ENCODE results near the gene ZDHHC14.
A peak's percentile ranks its signal among the peaks of the same experiment; 100 is the strongest.

The ZDHHC14 gene

GRCh38 chr6:157593596-157593995 is 212.6 kb downstream of the ZDHHC14 start:
- DNase-seq (ENCODE audit: low spot score in 2 of 2) (no peak), ATAC-seq (replicated peaks; ENCODE audit: extremely low read depth, poor library complexity, severe bottlenecking) (no peak)
- Mint-ChIP-seq H3K27ac (ENCODE audit: low read depth) (no peak overlapping the region), H3K27me3 (no peaks in the 10 kb centered on the region), H3K4me3 (no peak overlapping the region), H3K4me1 (peaks cover 9% of the 10 kb centered on the region), H3K36me3 (ENCODE audit: insufficient read depth) (no peaks in the 10 kb centered on the region), H3K9me3 (peaks cover 12% of the 10 kb centered on the region)

GRCh38 chr6:157594292-157594691 is 213.3 kb downstream of the ZDHHC14 start:
- no peaks in the 10 kb centered on the region for H3K27me3 Mint-ChIP-seq
- H3K36me3 Mint-ChIP-seq (ENCODE audit: insufficient read depth), result no peaks in the 10 kb centered on the region
- no peak overlapping the region for H3K27ac Mint-ChIP-seq (ENCODE audit: low read depth)
- ATAC-seq (replicated peaks; ENCODE audit: extremely low read depth, poor library complexity, severe bottlenecking) (no peak), DNase-seq (ENCODE audit: low spot score in 2 of 2) (no peak)
- peaks cover 7% of the 10 kb centered on the region for H3K9me3 Mint-ChIP-seq
- H3K4me1 Mint-ChIP-seq, result peaks cover 9% of the 10 kb centered on the region
- H3K4me3 Mint-ChIP-seq, result no peak overlapping the region

- Mint-ChIP-seq H3K27me3 (no peaks in the 10 kb centered on the region), H3K9me3 (no peaks in the 10 kb centered on the region), H3K4me1 (peaks cover 9% of the 10 kb centered on the region), H3K27ac (ENCODE audit: low read depth) (peak overlapping the region; percentile 6), H3K4me3 (no peak overlapping the region), H3K36me3 (ENCODE audit: insufficient read depth) (no peaks in the 10 kb centered on the region)
- no peak for DNase-seq (ENCODE audit: low spot score in 2 of 2)
- ATAC-seq (replicated peaks; ENCODE audit: extremely low read depth, poor library complexity, severe bottlenecking), result no peak
These were observed 214.8 kb downstream of the ZDHHC14 start for GRCh38 chr6:157595768-157596167.

GRCh38 chr6:157596461-157596860 is 215.5 kb downstream of the ZDHHC14 start:
- DNase-seq (ENCODE audit: low spot score in 2 of 2) (no peak), ATAC-seq (replicated peaks; ENCODE audit: extremely low read depth, poor library complexity, severe bottlenecking) (no peak)
- peaks cover 9% of the 10 kb centered on the region for H3K4me1 Mint-ChIP-seq
- H3K27ac Mint-ChIP-seq (ENCODE audit: low read depth), result no peak overlapping the region
- H3K36me3 Mint-ChIP-seq (ENCODE audit: insufficient read depth), result no peaks in the 10 kb centered on the region
- no peaks in the 10 kb centered on the region for H3K27me3 Mint-ChIP-seq
- no peaks in the 10 kb centered on the region for H3K9me3 Mint-ChIP-seq
- no peak overlapping the region for H3K4me3 Mint-ChIP-seq

GRCh38 chr6:157596886-157597285 is 215.9 kb downstream of the ZDHHC14 start:
- no peak overlapping the region for H3K27ac Mint-ChIP-seq (ENCODE audit: low read depth)
- no peak overlapping the region for H3K4me3 Mint-ChIP-seq
- H3K36me3 Mint-ChIP-seq (ENCODE audit: insufficient read depth), result no peaks in the 10 kb centered on the region
- H3K4me1 Mint-ChIP-seq, result peaks cover 9% of the 10 kb centered on the region
- no peak for DNase-seq (ENCODE audit: low spot score in 2 of 2)
- ATAC-seq (replicated peaks; ENCODE audit: extremely low read depth, poor library complexity, severe bottlenecking), result no peak
- no peaks in the 10 kb centered on the region for H3K9me3 Mint-ChIP-seq
- no peaks in the 10 kb centered on the region for H3K27me3 Mint-ChIP-seq

- Mint-ChIP-seq H3K9me3 (no peaks in the 10 kb centered on the region), H3K27ac (ENCODE audit: low read depth) (no peak overlapping the region), H3K27me3 (no peaks in the 10 kb centered on the region), H3K36me3 (ENCODE audit: insufficient read depth) (no peaks in the 10 kb centered on the region), H3K4me1 (peaks cover 9% of the 10 kb centered on the region), H3K4me3 (no peak overlapping the region)
- DNase-seq (ENCODE audit: low spot score in 2 of 2), result no peak
- ATAC-seq (replicated peaks; ENCODE audit: extremely low read depth, poor library complexity, severe bottlenecking), result no peak
These were observed 216.7 kb downstream of the ZDHHC14 start for GRCh38 chr6:157597461-157598312.

- no peak for DNase-seq (ENCODE audit: low spot score in 2 of 2)
- Mint-ChIP-seq H3K36me3 (ENCODE audit: insufficient read depth) (no peaks in the 10 kb centered on the region), H3K9me3 (no peaks in the 10 kb centered on the region), H3K4me1 (peaks cover 9% of the 10 kb centered on the region), H3K27me3 (no peaks in the 10 kb centered on the region), H3K4me3 (no peak overlapping the region), H3K27ac (ENCODE audit: low read depth) (no peak overlapping the region)
- ATAC-seq (replicated peaks; ENCODE audit: extremely low read depth, poor library complexity, severe bottlenecking), result no peak
These were observed 218.2 kb downstream of the ZDHHC14 start for GRCh38 chr6:157599191-157599590.

- no peaks in the 10 kb centered on the region for H3K27me3 Mint-ChIP-seq
- DNase-seq (ENCODE audit: low spot score in 2 of 2), result no peak
- H3K27ac Mint-ChIP-seq (ENCODE audit: low read depth), result no peak overlapping the region
- ATAC-seq (replicated peaks; ENCODE audit: extremely low read depth, poor library complexity, severe bottlenecking), result no peak
- H3K9me3 Mint-ChIP-seq, result no peaks in the 10 kb centered on the region
- peaks cover 9% of the 10 kb centered on the region for H3K4me1 Mint-ChIP-seq
- no peaks in the 10 kb centered on the region for H3K36me3 Mint-ChIP-seq (ENCODE audit: insufficient read depth)
- H3K4me3 Mint-ChIP-seq, result no peak overlapping the region
These were observed 219.8 kb downstream of the ZDHHC14 start for GRCh38 chr6:157600807-157601206.

- Mint-ChIP-seq H3K27ac (ENCODE audit: low read depth) (no peak overlapping the region), H3K4me1 (peaks cover 5% of the 10 kb centered on the region)
These were observed 221.7 kb downstream of the ZDHHC14 start for GRCh38 chr6:157602521-157603295.

GRCh38 chr6:157603314-157603940 is 222.4 kb downstream of the ZDHHC14 start:
- ATAC-seq (replicated peaks; ENCODE audit: extremely low read depth, poor library complexity, severe bottlenecking) (no peak), DNase-seq (ENCODE audit: low spot score in 2 of 2) (no peak)
- Mint-ChIP-seq H3K27me3 (no peaks in the 10 kb centered on the region), H3K9me3 (no peaks in the 10 kb centered on the region), H3K36me3 (ENCODE audit: insufficient read depth) (no peaks in the 10 kb centered on the region), H3K4me1 (no peaks in the 10 kb centered on the region), H3K4me3 (no peak overlapping the region), H3K27ac (ENCODE audit: low read depth) (no peak overlapping the region)

More at GRCh38 chr6:157602521-157603295, 221.7 kb downstream of the ZDHHC14 start:
- Mint-ChIP-seq H3K27me3 (no peaks in the 10 kb centered on the region), H3K36me3 (ENCODE audit: insufficient read depth) (no peaks in the 10 kb centered on the region), H3K4me3 (no peak overlapping the region), H3K9me3 (no peaks in the 10 kb centered on the region)
- ATAC-seq (replicated peaks; ENCODE audit: extremely low read depth, poor library complexity, severe bottlenecking) (no peak), DNase-seq (ENCODE audit: low spot score in 2 of 2) (no peak)

- Mint-ChIP-seq H3K9me3 (no peaks in the 10 kb centered on the region), H3K36me3 (ENCODE audit: insufficient read depth) (no peaks in the 10 kb centered on the region), H3K27ac (ENCODE audit: low read depth) (no peak overlapping the region), H3K4me1 (no peaks in the 10 kb centered on the region), H3K27me3 (no peaks in the 10 kb centered on the region), H3K4me3 (no peak overlapping the region)
- no peak for ATAC-seq (replicated peaks; ENCODE audit: extremely low read depth, poor library complexity, severe bottlenecking)
- no peak for DNase-seq (ENCODE audit: low spot score in 2 of 2)
These were observed 223.0 kb downstream of the ZDHHC14 start for GRCh38 chr6:157603971-157604370.

GRCh38 chr6:157604816-157605215 is 223.8 kb downstream of the ZDHHC14 start:
- Mint-ChIP-seq H3K4me1 (no peaks in the 10 kb centered on the region), H3K36me3 (ENCODE audit: insufficient read depth) (no peaks in the 10 kb centered on the region), H3K9me3 (no peaks in the 10 kb centered on the region), H3K27me3 (no peaks in the 10 kb centered on the region), H3K27ac (ENCODE audit: low read depth) (no peak overlapping the region), H3K4me3 (no peak overlapping the region)
- DNase-seq (ENCODE audit: low spot score in 2 of 2), result no peak
- ATAC-seq (replicated peaks; ENCODE audit: extremely low read depth, poor library complexity, severe bottlenecking), result no peak

All from central memory CD8-positive, alpha-beta T cell (primary cell).